Transverse colon (tissue), 4 donors: ENCODE results near the gene HBS1L. TPM values are rescaled to one million over a fixed set of nuclear protein-coding genes. Genes with fewer than 3 reads are reported as not detected.
"Not testable (repeated sequence)": the region's sequence is repeated elsewhere in the genome, so short reads cannot be mapped to it uniquely, and the experiment has no call there.

Source experiments
- DNase-seq: peaks from one replicate; pipeline ENCODE4 v3.0.0-alpha.2; 2019
- H3K27ac ChIP-seq, 4 donors: fragments of 200-600 bp; sonication (generic); 2 replicates each; pipeline ENCODE4 v1.5.1; 2016 to 2018; ENCODE audit warnings: inconsistent platforms in 4 of 4
- H3K27me3 ChIP-seq: fragments of 200-600 bp; sonication (generic); 2 replicates; pipeline ENCODE4 v1.5.1; 2017; ENCODE audit warnings: inconsistent platforms
- H3K36me3 ChIP-seq, 4 donors: fragments of 200-600 bp; sonication (generic); 2 replicates each; pipeline ENCODE4 v1.5.1; 2017 to 2019; ENCODE audit warnings: inconsistent platforms in 4 of 4
- H3K4me1 ChIP-seq, 4 donors: fragments of 200-600 bp; sonication (generic); 2 replicates each; pipeline ENCODE4 v1.5.1; 2017 to 2020; ENCODE audit warnings: inconsistent platforms in 4 of 4
- H3K4me3 ChIP-seq, 4 donors: fragments of 200-600 bp; sonication (generic); 1 replicate in 1 of 4; 2 replicates in 3 of 4; pipeline versions ENCODE4 v1.5.1 to v1.6.1; 2017 to 2019; ENCODE audit warnings: inconsistent platforms in 4 of 4
- H3K9me3 ChIP-seq, 2 donors: fragments of 200-600 bp; sonication (generic); 2 replicates each; pipeline ENCODE4 v1.5.1; 2017 to 2019; ENCODE audit warnings: inconsistent platforms in 2 of 2
- CTCF ChIP-seq, 5 experiments: fragments of 200-600 bp in 3 of 5; fragments of 450-650 bp in 2 of 5; sonication (generic) in 3 of 5; IDR thresholded peaks; 1 replicate in 2 of 5; 2 replicates in 3 of 5; pipeline ENCODE4 v1.5.1; 2016 to 2017; ENCODE audit warnings: antibody characterized with exemption in 5 of 5, inconsistent platforms in 3 of 5, mild to moderate bottlenecking in 2 of 5, moderate library complexity in 1 of 5
- EP300 ChIP-seq: sonication (generic); formaldehyde crosslinking; IDR thresholded peaks from one replicate; pipeline ENCODE4 v1.6.1; 2017; ENCODE audit warnings: antibody characterized with exemption, low read depth
- POLR2A ChIP-seq: fragments of 450-650 bp; IDR thresholded peaks from one replicate; pipeline ENCODE4 v1.6.1; 2016; ENCODE audit warnings: antibody characterized with exemption, mild to moderate bottlenecking, moderate library complexity
- POLR2AphosphoS5 ChIP-seq, 3 donors: sonication (generic); formaldehyde crosslinking; IDR thresholded peaks; one replicate each; pipeline ENCODE4 v1.6.1; 2016; ENCODE audit warnings: antibody characterized with exemption in 3 of 3
- WGBS, 2 donors: methylation state at CpG; one replicate each; pipeline ENCODE4 v1.1.5; 2018; ENCODE audit warnings: low coverage in 1 of 2; 5-methylcytosine and 5-hydroxymethylcytosine counted together
- in situ Hi-C, 4 donors: fragments of 200-750 bp; cut with MboI; loops; one replicate each; pipeline versions ENCODE4 v1.15.0 to v1.15.1; 2017; ENCODE audit warnings: low sequenced_read_pairs in 3 of 4, low pct_ligation_motif_present in 1 of 4, low pct_unique_long_range_greater_than_20kb in 1 of 4
- intact Hi-C: fragments of 100-400 bp; cut with DNase I; formaldehyde crosslinking; loops from one replicate; pipeline ENCODE4 v1.15.1; 2023; ENCODE audit warnings: low total_unique reads
- total RNA-seq, 4 donors: library from RNA; depleted of rRNA; stranded (reverse); fragments of >200 nt; gene quantifications; one replicate each; pipeline ENCODE4 v1.1.0, GENCODE V29; 2016

HBS1L gene
- total RNA-seq, 4 donors from 2014 or later: 18.9 to 33.2 (median 27.1) TPM

GRCh38 chr6:135066397-135066796 lies 11.8 kb upstream of the HBS1L start:
- Histone ChIP-seq H3K27ac (no peak overlapping the region), H3K4me3 (no peak overlapping the region), H3K36me3 (no peaks in the 10 kb centered on the region), H3K9me3 (no peaks in the 10 kb centered on the region), H3K27me3 (no peaks in the 10 kb centered on the region), H3K4me1 (no peaks in the 10 kb centered on the region)
- TF ChIP-seq CTCF (IDR thresholded peaks at IDR 0.05) (no peak), EP300 (no peak), POLR2A (no peak), POLR2AphosphoS5 (IDR thresholded peaks at IDR 0.05) (no peak)
- WGBS, 2 donors: 79 to 94% methylated on average over 2 of the region's 2 CpGs
- intact Hi-C loops (no loop called here), in situ Hi-C loops (no loop called here)
- DNase-seq: no peak

DNA sequence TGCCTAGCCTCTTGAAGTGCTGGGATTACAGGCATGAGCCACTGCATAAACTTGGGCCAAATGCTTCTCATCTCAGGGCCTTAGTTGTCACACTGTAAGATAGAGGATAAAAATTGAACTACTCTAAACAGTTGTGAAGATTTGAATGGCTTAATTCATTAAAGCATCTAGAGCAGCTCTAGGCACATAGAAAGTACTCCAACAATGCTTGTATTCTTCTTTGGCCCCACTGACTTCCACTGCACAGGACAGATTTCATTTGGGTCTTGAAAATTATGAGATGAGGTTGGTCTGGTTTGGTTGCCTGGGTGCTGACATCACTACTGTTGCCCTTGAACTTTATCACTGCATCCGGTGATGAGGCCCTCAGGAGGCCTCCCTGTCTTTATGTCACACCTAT lies 10.0 kb upstream of the HBS1L start:
- in situ Hi-C loops: no loop called here
- TF ChIP-seq CTCF (IDR thresholded peaks at IDR 0.05): no peak
- no peak for TF ChIP-seq EP300
- TF ChIP-seq POLR2A: no peak
- TF ChIP-seq POLR2AphosphoS5 (IDR thresholded peaks at IDR 0.05): no peak
- no peak overlapping the region for H3K4me3 ChIP-seq
- H3K27me3 ChIP-seq: no peaks in the 10 kb centered on the region
- DNase-seq: no peak
- H3K27ac ChIP-seq: no peak overlapping the region
- no peaks in the 10 kb centered on the region for H3K9me3 ChIP-seq
- intact Hi-C loops: no loop called here
- H3K4me1 ChIP-seq: no peaks in the 10 kb centered on the region
- WGBS, 2 donors: 80 to 88% methylated on average over 1 of the region's 1 CpG
- no peaks in the 10 kb centered on the region for H3K36me3 ChIP-seq

DNA sequence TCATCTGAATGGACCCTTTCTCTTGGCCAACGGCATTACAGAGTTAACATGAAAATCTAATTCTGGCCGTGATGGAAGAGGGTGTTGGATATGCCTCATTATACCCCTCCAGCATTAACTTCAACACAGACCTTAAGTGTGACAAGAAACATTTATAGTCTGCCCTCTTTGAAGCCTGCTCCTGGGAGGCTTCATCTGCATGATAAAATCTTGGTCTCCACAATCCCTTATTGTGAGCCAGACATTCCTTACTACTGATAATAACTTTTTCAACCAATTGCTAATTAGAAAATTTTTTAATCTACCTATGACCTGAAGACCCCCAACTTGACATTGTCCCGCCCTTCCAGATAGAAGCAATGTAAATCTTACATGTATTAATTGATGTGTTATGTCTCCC lies 9.3 kb upstream of the HBS1L start:
- Histone ChIP-seq H3K27me3 (no peaks in the 10 kb centered on the region), H3K4me3 (no peak overlapping the region), H3K9me3 (no peaks in the 10 kb centered on the region), H3K36me3 (no peaks in the 10 kb centered on the region), H3K27ac (no peak overlapping the region), H3K4me1 (no peaks in the 10 kb centered on the region)
- no peak for DNase-seq
- TF ChIP-seq POLR2A: no peak
- intact Hi-C loops: no loop called here
- WGBS, 2 donors: 84 to 85% methylated on average over 2 to 3 of the region's 3 CpGs
- in situ Hi-C loops: no loop called here

DNA sequence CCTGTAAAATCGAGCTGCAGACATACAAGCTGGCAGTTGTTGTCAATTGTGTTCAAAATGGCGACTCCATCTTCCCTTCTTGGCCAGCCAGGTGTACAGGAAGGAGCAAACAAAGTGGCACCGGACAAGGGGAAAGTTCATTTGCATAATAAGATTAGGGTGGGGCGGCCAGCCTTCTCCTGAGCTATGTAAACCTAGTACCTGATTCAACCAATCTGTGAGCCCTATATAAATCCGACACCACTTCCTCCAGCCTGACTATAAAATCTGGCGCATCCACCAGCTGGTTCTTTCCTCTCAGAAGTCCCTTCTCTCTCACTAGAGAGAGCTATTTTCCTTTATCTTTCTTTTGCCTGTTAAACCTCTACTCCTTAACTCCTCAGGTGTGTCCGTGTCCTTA lies 8.1 kb upstream of the HBS1L start:
- no peak for DNase-seq
- intact Hi-C loops (no loop called here), in situ Hi-C loops (no loop called here)
- TF ChIP-seq CTCF (IDR thresholded peaks at IDR 0.05) (no peak), EP300 (no peak), POLR2A (no peak), POLR2AphosphoS5 (IDR thresholded peaks at IDR 0.05) (no peak)
- 58 to 71% methylated on average over 5 to 7 of the region's 7 CpGs for WGBS, 2 donors
- Histone ChIP-seq H3K36me3 (no peaks in the 10 kb centered on the region), H3K9me3 (no peaks in the 10 kb centered on the region), H3K4me3 (no peak overlapping the region), H3K27me3 (no peaks in the 10 kb centered on the region), H3K4me1 (no peaks in the 10 kb centered on the region), H3K27ac (no peak overlapping the region)

GRCh38 chr6:135060076-135060475 lies 5.5 kb upstream of the HBS1L start:
- no peak for TF ChIP-seq POLR2AphosphoS5 (IDR thresholded peaks at IDR 0.05)
- no peak for TF ChIP-seq EP300
- no peak for TF ChIP-seq POLR2A
- no peak for TF ChIP-seq CTCF (IDR thresholded peaks at IDR 0.05)
- 78 to 95% methylated on average over 4 of the region's 4 CpGs for WGBS, 2 donors

GRCh38 chr6:135058299-135058698 lies 3.7 kb upstream of the HBS1L start:
- H3K27ac ChIP-seq, H3K36me3 ChIP-seq, H3K4me3 ChIP-seq, in situ Hi-C loops, intact Hi-C loops, DNase-seq, H3K27me3 ChIP-seq, H3K9me3 ChIP-seq: not testable (repeated sequence)
- WGBS, 2 donors: 88 to 93% methylated on average over 8 to 11 of the region's 11 CpGs
- H3K4me1 ChIP-seq: peaks cover 7 to 14% (median 7%) of the 10 kb centered on the region in 4 donors

More at GRCh38 chr6:135060076-135060475, 5.5 kb upstream of the HBS1L start:
- no peaks in the 10 kb centered on the region for H3K9me3 ChIP-seq
- intact Hi-C loops: no loop called here
- no peak overlapping the region for H3K27ac ChIP-seq
- no peak for DNase-seq
- H3K36me3 ChIP-seq: no peaks in the 10 kb centered on the region
- H3K4me3 ChIP-seq: no peak overlapping the region
- no peaks in the 10 kb centered on the region for H3K27me3 ChIP-seq
- peaks cover 0 to 4% (median 0%) of the 10 kb centered on the region in 4 donors for H3K4me1 ChIP-seq
- in situ Hi-C loops: no loop called here
